IMR-90 (cell line): ENCODE results near the gene KCNJ6. TPM values are rescaled to one million over a fixed set of nuclear protein-coding genes. Genes with fewer than 3 reads are reported as not detected.
A peak's percentile ranks its signal among the peaks of the same experiment; 100 is the strongest.

Experiments
- ATAC-seq: fragments of 200-7000 bp; cut with Tn5 transposase; 2 replicates; pipeline ENCODE4 v1.9.1; 2020; ENCODE audit warnings: low read depth, mild to moderate bottlenecking, moderate library complexity
- BruUV-seq: library from RNA; stranded (reverse); fragments of 400-500 nt; replicated peaks from 2 replicates; lab custom pipeline; 2021; lab: Mats Ljungman, UMichigan
- CTCF ChIA-PET: fragments of 300-600 bp; formaldehyde crosslinking; extraction: SDS; loops from one replicate; lab custom pipeline; 2021; ENCODE audit warnings: antibody characterized with exemption; lab: Yijun Ruan, JAX
- POLR2A ChIA-PET: fragments of 300-600 bp; sonication (Branson Sonifier 250); formaldehyde crosslinking; loops from one replicate; lab custom pipeline; 2022; ENCODE audit warnings: antibody characterized with exemption; ENCODE audit not compliant: unreplicated experiment; lab: Charles Lee
- DNase-seq: peaks from one replicate; pipeline ENCODE4 v3.0.0; 2013
- H2AFZ ChIP-seq: replicated peaks from 2 replicates; pipeline ENCODE3; 2013; ENCODE audit warnings: low read length, mild to moderate bottlenecking; ENCODE audit not compliant: poor library complexity
- H2AK5ac ChIP-seq: 2 replicates; pipeline ENCODE4 v1.6.1; 2013; ENCODE audit warnings: low read depth, low read length, inconsistent platforms
- H2AK9ac ChIP-seq: replicated peaks from 2 replicates; pipeline ENCODE3; 2013; ENCODE audit warnings: mild to moderate bottlenecking, low read depth, low read length, moderate library complexity; ENCODE audit not compliant: poor library complexity
- H2BK120ac ChIP-seq: 2 replicates; pipeline ENCODE4 v1.6.1; 2013; ENCODE audit warnings: low read depth, low read length, inconsistent platforms
- H2BK15ac ChIP-seq: 3 replicates; pipeline ENCODE4 v1.6.1; 2013; ENCODE audit warnings: low read depth, low read length, inconsistent platforms
- H2BK20ac ChIP-seq: 2 replicates; pipeline ENCODE4 v1.6.1; 2013; ENCODE audit warnings: low read depth, mild to moderate bottlenecking, inconsistent platforms, low read length, moderate library complexity
- H2BK5ac ChIP-seq: 2 replicates; pipeline ENCODE4 v1.6.1; 2013; ENCODE audit warnings: mild to moderate bottlenecking, low read depth, low read length, inconsistent platforms; ENCODE audit not compliant: poor library complexity, severe bottlenecking
- H3K14ac ChIP-seq: replicated peaks from 2 replicates; pipeline ENCODE4 v1.6.1; 2013; ENCODE audit warnings: low read depth, low read length, inconsistent platforms
- H3K18ac ChIP-seq: 2 replicates; pipeline ENCODE4 v1.6.1; 2013; ENCODE audit warnings: low read depth, low read length, control low read depth
- H3K23ac ChIP-seq: 2 replicates; pipeline ENCODE4 v1.6.1; 2013; ENCODE audit warnings: low read depth, low read length, inconsistent platforms
- H3K27ac ChIP-seq: 2 replicates; pipeline ENCODE4 v1.5.1; 2013; ENCODE audit warnings: mild to moderate bottlenecking, control low read depth, low read length; ENCODE audit not compliant: insufficient read depth
- H3K27me3 ChIP-seq: 2 replicates; pipeline ENCODE4 v1.6.1; 2013; ENCODE audit warnings: low read length; ENCODE audit not compliant: control insufficient read depth, insufficient read depth
- H3K36me3 ChIP-seq: 2 replicates; pipeline ENCODE4 v1.6.1; 2013; ENCODE audit warnings: low read length, mixed read lengths; ENCODE audit not compliant: control insufficient read depth, insufficient read depth
- H3K4ac ChIP-seq: 2 replicates; pipeline ENCODE4 v1.6.1; 2013; ENCODE audit warnings: low read depth, low read length, inconsistent platforms
- H3K4me1 ChIP-seq: 2 replicates; pipeline ENCODE4 v1.6.1; 2013; ENCODE audit warnings: low read length, mixed read lengths; ENCODE audit not compliant: control insufficient read depth, insufficient read depth
- H3K4me2 ChIP-seq: 2 replicates; pipeline ENCODE4 v1.6.1; 2013; ENCODE audit warnings: low read depth, mild to moderate bottlenecking, control low read depth, low read length, moderate library complexity
- H3K4me3 ChIP-seq: 2 replicates; pipeline ENCODE4 v1.5.1; 2013; ENCODE audit warnings: low read depth, mild to moderate bottlenecking, control low read depth, low read length, moderate library complexity; ENCODE audit not compliant: insufficient read depth
- H3K56ac ChIP-seq: 2 replicates; pipeline ENCODE4 v1.6.1; 2013; ENCODE audit warnings: low read length, inconsistent platforms; ENCODE audit not compliant: insufficient read depth; ENCODE audit errors: extremely low read depth
- H3K79me1 ChIP-seq, 2 experiments: 2 replicates each; pipeline ENCODE4 v1.6.1; 2013; ENCODE audit warnings: low read length in 2 of 2, inconsistent platforms in 1 of 2, low read depth in 1 of 2
- H3K9ac ChIP-seq: 2 replicates; pipeline ENCODE4 v1.6.1; 2013; ENCODE audit warnings: low read depth, low read length, control low read depth
- H3K9me1 ChIP-seq: 2 replicates; pipeline ENCODE4 v1.6.1; 2013; ENCODE audit warnings: low read length, inconsistent platforms; ENCODE audit not compliant: insufficient read depth
- H3K9me3 ChIP-seq: 2 replicates; pipeline ENCODE4 v1.6.1; 2013; ENCODE audit warnings: low read length; ENCODE audit not compliant: control insufficient read depth, insufficient read depth
- H4K20me1 ChIP-seq: 2 replicates; pipeline ENCODE4 v1.6.1; 2013; ENCODE audit warnings: low read length, inconsistent platforms; ENCODE audit not compliant: insufficient read depth
- H4K5ac ChIP-seq: 2 replicates; pipeline ENCODE4 v1.6.1; 2013; ENCODE audit warnings: mild to moderate bottlenecking, low read depth, low read length, control low read depth
- H4K8ac ChIP-seq, 2 experiments: 2 replicates each; pipeline ENCODE4 v1.6.1; 2013; ENCODE audit warnings: low read depth in 2 of 2, low read length in 2 of 2, control low read depth in 1 of 2, inconsistent platforms in 1 of 2
- H4K91ac ChIP-seq: 2 replicates; pipeline ENCODE4 v1.6.1; 2013; ENCODE audit warnings: low read depth, low read length, inconsistent platforms; ENCODE audit not compliant: insufficient read depth
- CEBPB ChIP-seq: IDR thresholded peaks from 2 replicates; pipeline ENCODE4 v1.6.1; 2012; ENCODE audit warnings: low read depth, low read length, improper control_type of control experiment
- MAFK ChIP-seq: IDR thresholded peaks from 2 replicates; pipeline ENCODE4 v1.6.1; 2012; ENCODE audit warnings: low read depth, low read length, improper control_type of control experiment
- MXI1 ChIP-seq: IDR thresholded peaks from 2 replicates; pipeline ENCODE4 v1.6.1; 2012; ENCODE audit warnings: low read depth, mild to moderate bottlenecking, low read length, moderate library complexity, borderline replicate concordance
- POLR2A ChIP-seq: IDR thresholded peaks from 2 replicates; pipeline ENCODE4 v1.6.1; 2012; ENCODE audit warnings: mild to moderate bottlenecking, low read depth, low read length
- RAD21 ChIP-seq: IDR thresholded peaks from 2 replicates; pipeline ENCODE4 v1.6.1; 2012; ENCODE audit warnings: low read length, improper control_type of control experiment
- RCOR1 ChIP-seq: IDR thresholded peaks from 2 replicates; pipeline ENCODE4 v1.6.1; 2012; ENCODE audit warnings: mild to moderate bottlenecking, low read length, improper control_type of control experiment; ENCODE audit not compliant: insufficient replicate concordance
- SMC3 ChIP-seq: fragments of 150-350 bp; IDR thresholded peaks from 2 replicates; pipeline ENCODE4 v1.6.1; 2016; ENCODE audit warnings: low read depth, mild to moderate bottlenecking, antibody characterized with exemption, low read length, moderate library complexity
- WGBS, 2 experiments: methylation state at CpG; one replicate each; pipeline versions ENCODE4 v1.1.5 to v1.1.7; 2013; ENCODE audit warnings: missing lambda C conversion rate in 2 of 2; ENCODE audit not compliant: insufficient read length in 1 of 2; ENCODE audit errors: extremely low coverage in 2 of 2; 5-methylcytosine and 5-hydroxymethylcytosine counted together
- dilution Hi-C: fragments of 300-500 bp; cut with HindIII; formaldehyde crosslinking; loops from one replicate; pipeline ENCODE4 v1.14.3; 2018; ENCODE audit warnings: low sequenced_read_pairs; ENCODE audit not compliant: unreplicated experiment
- in situ Hi-C: fragments of 300-500 bp; cut with MboI; formaldehyde crosslinking; loops from 3 replicates; pipeline ENCODE4 v1.14.3; 2019; ENCODE audit warnings: low sequenced_read_pairs, inconsistent platforms, mixed read lengths
- intact Hi-C: fragments of 100-400 bp; cut with micrococcal nuclease; formaldehyde crosslinking; loops from 2 replicates; pipeline ENCODE4 v1.10.0; 2022
- polyA plus RNA-seq, 3 experiments: library from polyadenylated mRNA; depleted of rRNA; stranded (reverse); fragments of >200 nt; gene quantifications; 2 replicates each; pipeline ENCODE4 v1.2.3, GENCODE V29; 2012; ENCODE audit warnings: low replicate concordance in 1 of 3
- total RNA-seq: library from RNA; depleted of rRNA; stranded (reverse); fragments of >200 nt; gene quantifications from 2 replicates; pipeline ENCODE4 v1.2.3, GENCODE V29; 2012
- TF ChIP-seq, protein P1 (sequence below): conservative IDR thresholded peaks from 2 replicates; pipeline ENCODE4 v1.5.1; 2012; ENCODE audit warnings: mild to moderate bottlenecking, low read depth, low read length, improper control_type of control experiment

Gene KCNJ6
- total and polyA plus RNA-seq, 2 of the 4 experiments (the other 2 are of a cell fraction): under 0.01 to 0.02 TPM

DNA sequence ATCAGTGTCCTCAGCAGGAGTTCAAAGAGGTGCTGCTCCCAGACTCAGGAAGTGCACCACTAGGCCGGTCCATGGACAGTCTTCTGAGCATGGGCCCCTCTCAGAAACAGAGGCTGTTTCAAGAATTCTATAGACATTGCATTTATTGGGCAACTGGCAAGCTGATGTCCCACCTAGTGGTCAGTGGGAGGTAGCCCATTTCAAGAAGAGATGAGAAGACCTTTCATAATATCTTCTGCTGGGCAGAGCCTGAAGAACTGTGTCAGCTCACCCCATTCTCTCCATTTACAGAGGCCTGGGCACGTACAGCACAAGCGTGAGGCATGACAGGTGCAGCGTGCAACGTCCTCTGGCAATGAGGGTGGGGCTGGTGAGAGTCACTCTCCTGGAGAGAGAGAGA is 333.7 kb downstream of the KCNJ6 start:
- ATAC-seq: peak; percentile 98
- intact Hi-C loops (loop anchor here (1.0 to 5.0 kb wide), 5 partner anchors 120 to 775 kb away; partner anchors contain the start of gene DYRK1A), dilution Hi-C loops (no loop called here)

More for the DNA sequence above, 333.7 kb downstream of the KCNJ6 start:
- ChIA-PET POLR2A (no interaction called here), CTCF (interaction anchor here (0.6 to 1.5 kb wide), 2 partner anchors 9 to 543 kb away, joined by 3 to 4 read pairs; no protein-coding TSS in a partner anchor)
- no peak overlapping the region for H2BK15ac ChIP-seq
- H2AK9ac ChIP-seq: peak overlapping the region; percentile 60
- no peak overlapping the region for H3K56ac ChIP-seq
- H3K4me2 ChIP-seq: no peak overlapping the region
- H2AK5ac ChIP-seq: no peak overlapping the region
- H3K18ac ChIP-seq: no peak overlapping the region
- no peak overlapping the region for H3K14ac ChIP-seq
- peaks cover 6% of the 10 kb centered on the region; the same call in 1 of the 2 replicates for H3K9me3 ChIP-seq
- in situ Hi-C loops: no loop called here
- H3K23ac ChIP-seq: no peak overlapping the region
- no peak overlapping the region for H3K9ac ChIP-seq
- no peak overlapping the region for H3K27ac ChIP-seq
- H3K9me1 ChIP-seq: no peaks in the 10 kb centered on the region
- H2BK20ac ChIP-seq: no peak overlapping the region
- no peak for TF ChIP-seq MXI1
- 0 out of 2 replicates have a peak, but pooled peaks have one; percentile 31 for TF ChIP-seq POLR2A
- peak; percentile 88 for TF ChIP-seq SMC3
- peak; percentile 80 for TF ChIP-seq CEBPB
- TF ChIP-seq RCOR1: no peak
- TF ChIP-seq, protein P1, sequence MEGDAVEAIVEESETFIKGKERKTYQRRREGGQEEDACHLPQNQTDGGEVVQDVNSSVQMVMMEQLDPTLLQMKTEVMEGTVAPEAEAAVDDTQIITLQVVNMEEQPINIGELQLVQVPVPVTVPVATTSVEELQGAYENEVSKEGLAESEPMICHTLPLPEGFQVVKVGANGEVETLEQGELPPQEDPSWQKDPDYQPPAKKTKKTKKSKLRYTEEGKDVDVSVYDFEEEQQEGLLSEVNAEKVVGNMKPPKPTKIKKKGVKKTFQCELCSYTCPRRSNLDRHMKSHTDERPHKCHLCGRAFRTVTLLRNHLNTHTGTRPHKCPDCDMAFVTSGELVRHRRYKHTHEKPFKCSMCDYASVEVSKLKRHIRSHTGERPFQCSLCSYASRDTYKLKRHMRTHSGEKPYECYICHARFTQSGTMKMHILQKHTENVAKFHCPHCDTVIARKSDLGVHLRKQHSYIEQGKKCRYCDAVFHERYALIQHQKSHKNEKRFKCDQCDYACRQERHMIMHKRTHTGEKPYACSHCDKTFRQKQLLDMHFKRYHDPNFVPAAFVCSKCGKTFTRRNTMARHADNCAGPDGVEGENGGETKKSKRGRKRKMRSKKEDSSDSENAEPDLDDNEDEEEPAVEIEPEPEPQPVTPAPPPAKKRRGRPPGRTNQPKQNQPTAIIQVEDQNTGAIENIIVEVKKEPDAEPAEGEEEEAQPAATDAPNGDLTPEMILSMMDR: peak; percentile 85
- 0 out of 2 replicates have a peak, but pooled peaks have one; percentile 16 for TF ChIP-seq MAFK
- peak; percentile 94 for TF ChIP-seq RAD21
- no peaks in the 10 kb centered on the region for H3K4me1 ChIP-seq
- no peak overlapping the region for H4K8ac ChIP-seq
- H2BK120ac ChIP-seq: no peak overlapping the region
- peak overlapping the region; percentile 80 for H2AFZ ChIP-seq
- BruUV-seq: no TSS peak
- no peaks in the 10 kb centered on the region for H3K36me3 ChIP-seq
- H3K4ac ChIP-seq: no peak overlapping the region
- H4K5ac ChIP-seq: no peak overlapping the region
- no peaks in the 10 kb centered on the region for H3K79me1 ChIP-seq
- H4K20me1 ChIP-seq: no peaks in the 10 kb centered on the region
- no CpG with 5 or more reads among the region's 5 CpGs for WGBS, 2 experiments
- H3K4me3 ChIP-seq: no peak overlapping the region
- H4K91ac ChIP-seq: no peak overlapping the region
- H2BK5ac ChIP-seq: no peak overlapping the region
- peaks cover 2% of the 10 kb centered on the region; the same call in 1 of the 2 replicates for H3K27me3 ChIP-seq
- peak; percentile 77 for DNase-seq
